Activated T-helper 9 cell treated with anti-CD3 and anti-CD28 coated beads, Interleukin-2, amount 50 U/mL, for 16 hours (primary cell): ENCODE data around the gene P2RY8.
A peak's percentile ranks its signal among the peaks of the same experiment; 100 is the strongest.
"Not testable (repeated sequence)": the region's sequence is repeated elsewhere in the genome, so short reads cannot be mapped to it uniquely, and the experiment has no call there.

Experiments used
- DNase-seq: peaks from one replicate; pipeline ENCODE4 v3.0.0-alpha.2; 2020; ENCODE audit warnings: low read depth

P2RY8 gene, protein sequence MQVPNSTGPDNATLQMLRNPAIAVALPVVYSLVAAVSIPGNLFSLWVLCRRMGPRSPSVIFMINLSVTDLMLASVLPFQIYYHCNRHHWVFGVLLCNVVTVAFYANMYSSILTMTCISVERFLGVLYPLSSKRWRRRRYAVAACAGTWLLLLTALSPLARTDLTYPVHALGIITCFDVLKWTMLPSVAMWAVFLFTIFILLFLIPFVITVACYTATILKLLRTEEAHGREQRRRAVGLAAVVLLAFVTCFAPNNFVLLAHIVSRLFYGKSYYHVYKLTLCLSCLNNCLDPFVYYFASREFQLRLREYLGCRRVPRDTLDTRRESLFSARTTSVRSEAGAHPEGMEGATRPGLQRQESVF

DNA sequence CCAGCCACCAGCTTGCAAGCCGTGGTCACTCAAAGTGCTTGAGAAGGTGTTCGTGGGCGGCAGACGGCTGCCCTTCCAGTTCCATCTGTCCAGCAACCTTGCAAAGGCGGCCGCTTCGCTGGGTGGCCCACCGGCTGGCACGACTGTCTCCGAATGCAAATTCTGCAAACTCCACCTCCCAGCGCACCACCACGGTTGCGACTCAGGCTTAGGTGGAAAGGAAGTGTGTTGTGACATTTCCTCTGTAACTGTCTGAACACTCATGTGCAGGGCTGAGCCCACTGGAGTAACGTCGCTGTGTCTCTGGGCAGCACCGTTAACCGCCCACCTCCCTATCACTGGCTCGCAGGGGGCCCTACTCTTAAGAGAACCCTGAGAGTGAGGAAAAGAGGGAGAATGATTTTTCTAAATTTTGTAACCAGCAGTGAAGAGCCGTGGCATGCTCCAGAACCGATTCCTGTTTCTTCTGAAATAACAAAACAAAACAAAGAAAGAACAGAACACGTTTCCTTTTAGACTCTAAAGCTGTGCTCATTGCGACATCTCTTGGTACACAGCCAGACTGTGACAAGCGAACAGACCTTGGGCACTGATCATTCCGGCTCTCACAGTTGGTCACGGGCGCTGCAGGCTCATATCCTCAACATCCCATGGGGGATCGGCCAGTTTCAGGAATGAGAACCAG is at the start of gene P2RY8:
TSS of gene P2RY8 (minus strand) at position 155 of the 685 bp plus-strand sequence. CDS start 70,627 bp downstream, outside the sequence.
- peak; percentile 68 for DNase-seq

DNA sequence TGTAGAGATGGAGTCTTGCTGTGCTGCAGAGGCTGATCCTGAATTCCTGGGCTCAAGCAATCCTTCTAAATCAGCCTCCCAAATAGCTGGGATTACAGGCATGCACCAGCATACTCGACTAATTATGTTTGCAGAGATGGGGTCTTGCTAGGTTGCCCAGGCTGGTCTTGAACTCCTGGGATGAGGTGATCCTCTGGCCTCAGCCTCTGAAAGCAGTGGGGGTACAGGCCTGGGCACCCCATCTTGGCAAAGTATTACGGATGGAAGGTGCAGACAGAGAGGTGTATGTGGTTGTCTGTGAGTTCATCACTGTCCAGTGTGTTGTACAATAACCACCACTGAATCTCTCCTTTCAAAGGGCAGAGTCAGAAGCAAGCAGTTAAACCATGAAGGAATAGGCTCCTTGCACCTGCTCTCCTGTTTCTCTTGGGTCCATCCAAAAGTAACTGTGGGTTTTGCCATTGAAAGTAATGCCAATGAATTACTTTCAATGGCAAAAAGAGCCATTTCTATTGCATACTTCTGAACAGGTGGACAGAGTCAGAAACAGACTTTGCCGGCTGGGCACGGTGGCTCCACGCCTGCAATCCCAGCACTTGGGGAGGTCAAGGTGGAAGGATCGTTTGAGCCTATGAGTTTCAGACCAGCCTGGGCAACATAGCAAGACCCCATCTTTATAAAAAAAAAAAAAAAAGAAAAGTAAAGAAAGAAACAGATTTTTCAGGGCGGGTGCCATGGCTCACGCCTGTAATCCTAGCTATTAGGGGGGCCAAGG is 47.4 kb upstream of the P2RY8 start:
- DNase-seq: no peak

DNA sequence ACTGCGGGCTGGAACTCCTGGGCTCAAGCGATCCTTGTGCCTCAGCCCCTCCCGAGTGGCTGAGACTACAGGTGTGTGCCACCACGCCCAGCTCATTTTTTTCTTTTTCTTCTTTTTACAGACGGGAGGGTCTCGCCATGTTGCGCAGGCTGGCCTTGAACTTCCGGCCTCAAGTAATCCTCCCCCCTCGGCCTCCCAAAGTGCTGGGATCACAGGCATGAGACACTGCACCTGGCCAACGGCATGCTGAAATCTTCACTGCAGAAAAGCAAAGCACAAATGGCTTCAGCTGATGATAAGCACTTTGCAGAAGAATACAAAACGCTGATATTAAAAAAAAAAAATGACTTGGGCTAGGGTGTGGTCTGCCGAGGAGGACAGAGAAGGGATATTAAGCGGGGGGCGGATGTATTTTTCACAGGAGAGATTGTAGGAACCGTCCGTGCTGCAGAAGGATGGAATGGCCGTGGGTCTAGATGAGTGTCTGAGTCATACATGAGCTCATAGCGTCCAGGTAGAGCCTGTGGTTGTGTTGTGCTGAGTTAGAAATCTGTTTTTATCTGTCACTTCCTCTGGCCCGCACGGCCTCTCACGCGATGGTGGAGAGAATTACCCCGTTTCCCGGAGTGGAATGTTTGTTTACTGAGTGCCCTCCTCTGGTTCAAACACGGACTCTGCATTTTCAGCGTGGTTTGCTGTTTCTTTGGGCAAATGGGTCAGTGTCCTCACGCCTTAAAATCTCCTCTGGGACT is 45.9 kb upstream of the P2RY8 start:
- peak; percentile 67 for DNase-seq

DNA sequence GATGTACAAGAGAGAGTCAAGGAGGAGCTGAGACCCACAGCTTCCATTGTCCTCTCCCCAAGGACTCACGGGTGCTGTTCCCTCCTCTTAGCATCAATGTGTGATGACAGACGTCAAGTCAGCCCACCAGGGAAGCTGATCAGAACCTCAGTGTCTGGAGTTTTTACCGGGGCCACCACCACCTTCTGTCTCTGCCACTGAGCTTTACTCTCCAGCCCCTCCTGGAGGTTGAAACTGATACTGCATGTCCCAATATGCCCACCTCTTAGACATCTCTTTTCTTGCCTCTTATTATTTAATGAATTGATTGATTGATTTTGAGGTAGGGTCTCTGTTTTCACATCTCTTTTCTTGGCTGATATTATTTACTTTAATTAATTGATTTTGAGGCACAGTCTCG is 44.1 kb upstream of the P2RY8 start:
- peak; percentile 56 for DNase-seq

DNA sequence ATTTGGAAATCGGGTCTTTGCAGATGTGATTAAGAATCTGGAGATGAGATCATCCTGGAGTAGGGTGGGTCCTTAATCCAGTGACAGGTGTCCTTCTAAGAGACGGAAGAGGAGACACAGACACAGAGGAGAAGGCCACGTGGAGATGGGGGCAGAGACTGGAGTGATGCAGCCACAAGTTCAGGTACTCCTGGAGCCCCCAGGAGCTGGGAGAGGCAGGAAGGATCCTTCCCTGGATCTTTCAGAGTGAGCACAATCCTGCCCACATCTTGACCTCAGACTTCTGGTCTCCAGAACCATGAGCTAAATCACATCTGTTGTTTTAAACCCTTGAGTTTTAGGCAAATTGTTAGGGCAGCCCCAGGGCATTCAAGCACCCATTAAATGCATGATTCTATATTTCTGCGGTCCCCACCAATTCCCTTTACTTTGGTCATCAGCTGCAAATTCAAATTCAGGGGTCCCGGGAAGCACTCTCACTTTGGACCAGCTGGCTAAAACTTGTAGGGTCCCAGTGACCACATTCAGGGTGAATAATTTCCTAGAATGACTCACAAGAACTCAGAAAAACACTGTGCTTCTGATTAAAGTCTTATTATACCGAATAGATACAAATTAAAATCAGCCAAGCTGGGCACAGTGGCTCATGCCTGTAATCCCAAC is 41.7 kb upstream of the P2RY8 start:
- DNase-seq: no peak

DNA sequence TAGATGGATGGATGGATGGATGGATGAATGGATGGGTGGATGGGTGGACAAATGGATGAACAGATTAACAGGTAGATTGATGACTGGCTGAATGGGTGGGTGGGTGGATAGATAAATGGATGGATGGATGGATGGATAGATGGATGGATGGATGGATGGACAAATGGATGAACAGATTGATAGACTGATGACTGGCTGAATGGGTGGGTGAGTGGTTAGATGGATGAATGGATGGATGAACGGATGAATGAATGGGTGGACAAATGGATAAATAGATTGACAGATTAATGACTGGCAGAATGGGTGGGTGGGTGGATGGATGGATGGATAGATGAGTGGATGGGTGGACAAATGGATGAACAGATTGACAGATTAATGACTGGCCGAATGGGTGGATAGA is 40.9 kb upstream of the P2RY8 start:
- DNase-seq: no peak

DNA sequence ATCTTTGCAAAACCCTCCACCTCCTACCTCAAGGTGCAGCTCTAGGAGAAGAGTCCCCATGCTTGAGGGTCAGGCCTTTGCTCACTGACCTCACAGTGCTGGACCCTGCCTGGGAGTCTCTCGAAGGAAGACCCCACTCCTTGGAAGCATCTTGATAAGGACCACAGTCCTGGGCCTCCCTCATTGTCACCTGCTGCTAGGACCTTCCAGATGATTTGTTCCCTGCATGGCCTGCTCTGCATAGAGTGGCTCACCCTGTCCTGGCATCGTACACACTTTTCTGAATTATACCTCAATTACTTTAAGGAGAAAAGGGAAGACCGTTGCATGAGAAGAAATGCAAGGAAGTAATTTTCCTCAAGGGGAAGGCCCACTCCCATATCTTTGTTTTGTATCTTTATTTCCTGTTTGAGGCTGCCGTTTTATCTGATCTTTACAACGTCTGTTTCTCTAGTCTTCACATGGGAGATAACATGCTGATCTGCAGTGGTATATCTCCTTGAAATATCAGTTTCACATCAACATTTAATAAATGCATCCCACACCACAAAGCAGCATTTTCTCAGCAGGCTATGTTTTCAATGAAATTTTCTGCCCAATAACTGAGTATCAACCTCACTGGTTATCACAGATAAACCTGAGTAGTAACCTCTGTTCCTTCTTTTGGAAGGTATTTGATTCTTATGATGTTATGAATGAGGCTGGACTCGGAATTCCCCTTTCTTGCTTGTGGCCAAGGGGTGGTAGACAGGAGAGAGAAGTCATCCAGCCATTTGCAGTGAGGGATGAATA is 39.4 kb upstream of the P2RY8 start:
- no peak for DNase-seq

DNA sequence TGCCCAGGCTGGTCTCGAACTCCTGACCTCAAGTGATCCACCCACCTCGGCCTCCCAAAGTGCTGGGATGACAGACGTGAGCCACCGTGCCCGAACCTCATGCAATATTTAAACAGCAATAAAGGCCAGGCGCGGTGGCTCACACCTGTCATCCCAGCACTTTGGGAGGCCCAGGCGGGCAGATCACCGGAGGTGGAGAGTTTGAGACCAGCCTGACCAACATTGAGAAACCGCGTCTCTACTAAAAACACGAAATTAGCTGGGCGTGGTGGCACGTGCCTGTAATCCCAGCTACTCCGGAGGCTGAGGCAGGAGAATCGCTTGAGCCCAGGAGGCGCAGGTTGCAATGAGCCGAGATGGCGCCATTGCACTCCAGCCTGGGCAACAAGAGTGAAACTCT is 37.2 kb upstream of the P2RY8 start:
- not testable (repeated sequence) for DNase-seq

DNA sequence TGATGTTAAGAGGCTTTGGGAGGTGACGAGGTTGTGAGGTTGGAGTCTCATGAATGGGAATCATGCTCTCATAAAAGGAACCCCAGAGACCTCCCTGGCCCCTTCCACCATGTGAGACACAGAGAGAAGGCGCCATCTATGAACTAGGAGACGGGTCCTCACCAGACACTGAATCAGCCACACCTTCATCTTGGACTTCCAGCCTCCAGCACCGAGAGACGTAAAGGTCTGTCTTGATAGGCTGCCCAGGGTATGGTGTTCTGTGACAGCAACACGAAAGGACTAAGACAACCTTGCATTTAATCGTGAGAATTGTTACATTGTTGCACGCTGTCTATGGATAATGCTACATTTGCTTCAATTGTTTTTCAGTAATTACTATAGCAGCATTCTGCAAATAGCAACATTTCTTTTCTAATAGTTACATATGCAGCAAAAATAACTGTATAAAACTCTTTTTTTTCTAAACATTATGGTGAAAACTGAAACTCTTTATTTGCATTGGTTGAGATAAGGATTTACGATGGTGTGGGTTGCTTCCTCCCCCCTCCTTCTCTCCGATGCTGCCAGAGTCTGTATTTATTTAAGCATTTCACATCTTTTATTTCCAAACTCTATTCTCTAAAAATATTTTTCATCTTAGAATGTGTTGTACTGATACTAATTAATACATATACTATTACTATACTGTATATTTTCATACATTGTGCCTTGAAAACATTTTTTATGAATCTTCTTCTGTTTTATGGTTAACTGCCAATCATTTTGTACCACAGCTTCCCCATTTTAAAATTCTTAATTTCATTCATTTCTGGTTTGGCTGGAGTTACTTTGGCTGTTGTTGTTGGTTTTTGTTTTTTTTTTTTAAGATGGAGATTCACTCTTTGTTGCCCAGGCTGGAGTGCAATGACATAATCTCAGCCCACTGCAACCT is 28.0 kb upstream of the P2RY8 start:
- DNase-seq: no peak

DNA sequence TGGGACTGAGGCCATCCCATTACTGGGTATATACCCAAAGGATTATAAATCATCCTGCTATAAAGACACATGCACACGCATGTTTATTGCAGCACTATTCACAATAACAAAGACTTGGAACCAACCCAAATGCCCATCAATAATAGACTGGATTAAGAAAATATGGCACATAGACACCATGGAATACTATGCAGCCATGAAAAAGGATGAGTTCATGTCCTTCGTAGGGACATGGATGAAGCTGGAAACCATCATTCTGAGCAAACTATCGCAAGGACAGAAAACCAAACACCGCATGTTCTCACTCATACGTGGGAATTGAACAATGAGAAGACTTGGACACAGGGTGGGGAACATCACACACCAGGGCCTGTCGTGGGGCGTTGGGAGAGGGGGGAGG is 27.1 kb upstream of the P2RY8 start:
- not testable (repeated sequence) for DNase-seq

DNA sequence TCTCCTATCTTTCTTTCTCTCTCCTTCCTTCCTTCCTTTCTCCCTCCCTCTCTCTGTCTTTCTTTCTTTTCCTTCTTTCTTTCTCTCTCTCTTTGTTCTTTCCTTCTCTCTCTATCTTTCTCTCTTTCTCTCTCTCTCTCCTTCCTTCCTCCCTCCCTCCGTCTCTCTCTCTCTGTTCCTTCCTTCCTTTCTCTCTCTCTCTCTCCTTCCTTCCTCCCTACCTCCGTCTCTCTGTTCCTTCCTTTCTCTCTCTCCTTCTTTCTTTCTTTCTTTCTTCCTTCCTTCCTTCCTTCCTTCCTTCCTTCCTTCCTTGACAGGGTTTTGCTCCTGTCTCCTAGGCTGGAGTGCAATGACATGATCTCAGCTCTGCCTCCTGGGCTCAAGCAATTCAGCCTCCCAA is 24.2 kb upstream of the P2RY8 start:
- no peak for DNase-seq

DNA sequence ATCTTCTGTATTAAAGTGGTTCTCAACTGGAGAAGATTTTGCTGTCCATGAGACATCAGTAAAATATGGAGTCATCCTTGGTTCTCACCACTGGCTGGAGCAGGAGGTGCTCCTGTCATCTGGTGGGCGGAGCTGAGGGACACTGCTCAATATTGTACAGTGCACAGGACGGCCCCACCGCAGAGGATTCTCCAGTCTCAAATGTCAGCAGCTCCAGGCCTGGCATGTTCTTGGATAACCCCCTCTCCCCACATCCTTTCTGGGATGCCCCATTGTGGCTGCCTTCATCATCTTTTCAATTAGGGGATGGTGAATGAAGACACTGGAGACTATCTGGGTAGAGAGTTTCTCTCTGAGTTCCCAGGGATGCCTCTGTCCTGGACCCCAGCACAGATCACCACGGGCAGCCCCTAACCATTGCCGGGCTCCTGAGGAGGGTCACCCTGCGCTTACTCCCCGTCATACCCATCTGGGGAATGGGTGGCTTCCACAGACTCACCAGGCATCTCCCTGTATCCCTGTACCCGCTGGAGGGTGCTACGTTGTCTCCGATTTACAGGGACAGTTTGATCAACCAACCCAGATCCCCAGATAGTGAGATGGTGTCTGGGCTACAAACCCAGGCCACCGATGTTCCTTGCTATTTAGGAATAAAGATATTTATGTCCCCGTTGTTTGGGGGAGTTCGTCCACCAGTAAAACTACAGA is 21.9 kb upstream of the P2RY8 start:
- DNase-seq: no peak

DNA sequence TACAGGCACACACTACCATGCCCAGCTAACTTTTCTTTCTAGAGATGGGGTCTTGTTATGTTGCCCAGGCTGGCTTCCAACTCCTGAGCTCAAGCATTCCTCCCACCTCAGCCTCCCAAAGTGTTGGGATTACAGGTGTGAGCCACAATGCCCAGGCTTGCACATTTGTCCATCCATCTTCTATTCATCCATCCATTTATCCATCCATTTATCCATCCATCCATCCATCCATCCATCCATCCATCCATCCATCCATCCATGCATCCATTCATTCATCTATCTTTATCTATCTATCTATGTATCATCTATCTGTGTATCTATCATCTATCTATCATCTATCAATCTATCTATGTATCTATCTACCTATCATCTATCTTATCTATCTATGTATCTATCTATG is 20.5 kb upstream of the P2RY8 start:
- not testable (repeated sequence) for DNase-seq

DNA sequence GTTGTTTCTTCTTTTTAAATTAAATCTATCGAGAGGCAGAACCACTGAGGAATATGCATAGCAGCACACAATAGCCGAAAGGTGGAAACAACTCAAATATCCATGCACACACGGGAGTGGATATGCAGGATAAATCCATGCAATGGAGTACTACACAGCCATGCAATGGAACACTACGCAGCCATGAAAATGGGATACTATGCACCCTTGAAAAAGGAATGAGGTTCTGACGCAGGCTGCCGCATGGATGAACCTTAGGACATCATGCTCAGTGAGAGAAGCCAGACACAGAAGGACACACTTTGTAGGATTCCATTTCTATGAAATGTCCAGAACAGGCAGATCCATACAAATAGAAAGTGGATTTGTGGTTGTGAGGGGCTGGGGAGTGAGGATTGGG is 18.4 kb upstream of the P2RY8 start:
- DNase-seq: no peak

DNA sequence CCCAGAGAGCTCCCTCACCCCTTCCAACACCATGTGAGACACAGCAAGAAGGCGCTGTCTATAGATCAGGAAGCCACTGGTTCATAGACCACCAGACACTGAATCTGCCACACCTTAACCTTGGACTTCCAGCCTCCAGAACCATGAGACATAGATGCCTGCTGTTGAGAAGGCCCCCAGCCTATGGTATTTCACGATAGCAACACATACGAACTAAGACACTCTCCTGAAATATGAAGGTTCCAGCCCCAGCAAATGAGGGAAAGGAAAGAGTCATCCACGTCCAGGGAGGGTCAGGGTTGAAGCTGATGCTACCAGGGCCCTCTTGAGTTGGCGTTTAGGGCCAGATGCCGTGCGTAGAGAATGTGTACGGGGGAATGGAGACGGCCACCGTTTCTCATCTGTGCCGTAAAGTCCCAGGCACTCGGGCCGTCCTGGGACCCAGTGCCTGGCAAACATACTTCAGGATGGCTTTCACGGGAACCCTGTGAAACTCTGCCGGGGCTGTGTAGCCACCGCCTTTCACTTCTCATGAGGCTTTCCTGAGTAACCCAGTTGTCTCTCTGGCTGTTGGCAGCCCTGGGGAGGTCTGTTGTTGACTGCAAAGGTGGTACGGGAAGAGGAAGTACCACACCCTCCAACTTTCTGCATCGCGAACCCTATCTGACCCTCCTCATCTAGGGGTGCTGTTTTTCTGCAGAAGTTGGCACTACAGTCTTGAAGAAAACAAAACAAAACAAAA is 17.7 kb upstream of the P2RY8 start:
- peak; percentile 9 for DNase-seq

DNA sequence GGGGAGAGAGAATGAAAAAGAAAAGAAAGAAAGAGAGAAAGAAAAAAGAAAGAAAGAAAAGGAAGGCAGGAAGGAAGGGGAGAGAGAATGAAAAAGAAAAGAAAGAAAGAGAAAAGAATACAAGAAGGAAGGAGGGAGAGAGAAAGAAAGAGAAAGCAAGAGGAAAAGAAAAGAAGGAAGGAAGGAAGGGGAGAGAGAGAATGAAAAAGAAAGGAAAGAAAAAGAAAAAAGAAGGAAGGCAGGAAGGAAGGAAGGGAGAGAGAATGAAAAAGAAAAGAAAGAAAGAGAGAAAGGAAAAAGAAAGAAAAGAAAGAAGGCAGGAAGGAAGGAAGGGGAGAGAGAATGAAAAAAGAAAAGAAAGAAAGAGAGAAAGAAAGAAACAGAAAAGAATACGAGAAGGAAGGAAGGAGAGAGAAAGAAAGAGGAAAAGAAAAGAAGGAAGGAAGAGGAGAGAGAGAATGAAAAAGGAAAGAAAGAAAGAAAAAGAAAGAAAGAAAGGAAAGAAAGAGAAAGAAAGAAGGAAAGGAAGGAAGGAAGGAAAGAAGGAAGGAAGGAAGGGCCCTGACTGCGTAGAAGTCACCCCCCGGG is 15.1 kb upstream of the P2RY8 start:
- no peak for DNase-seq

DNA sequence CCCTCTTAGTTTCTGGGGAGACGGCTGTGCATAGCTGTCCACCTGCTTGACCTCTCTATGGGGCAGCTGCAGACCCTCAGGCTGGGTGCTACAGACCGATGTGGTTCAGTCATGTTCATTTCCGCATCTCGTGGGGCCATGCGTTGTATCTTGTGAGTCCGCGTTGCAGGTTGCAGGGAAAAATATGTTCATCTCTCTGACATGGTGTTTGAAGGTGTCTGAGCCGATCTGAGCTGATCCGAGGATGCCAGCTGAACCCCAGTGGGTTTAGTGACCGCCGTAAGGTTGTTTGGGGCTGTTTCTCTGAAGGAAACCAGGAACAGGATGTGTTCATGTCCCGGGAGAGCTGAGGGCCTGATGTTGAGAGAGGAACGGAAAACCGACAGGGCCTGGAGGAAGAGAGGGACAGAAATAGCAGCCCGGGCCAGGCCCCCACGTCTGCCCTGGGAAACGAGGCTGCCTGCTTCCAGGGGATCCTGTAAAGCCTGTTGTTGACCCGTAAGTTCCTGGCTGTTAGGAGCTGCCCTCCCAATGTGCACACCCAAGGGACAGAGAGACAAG is 9.8 kb upstream of the P2RY8 start:
- no peak for DNase-seq
